KOPT-K1 (cell line): Measurements from ENCODE around the gene MAGT1.

Experiments used
- H3K27ac ChIP-seq: fragments of 200-600 bp; sonication (generic); 2 replicates; pipeline ENCODE4 v1.5.1; 2016; ENCODE audit warnings: antibody characterized with exemption, mild to moderate bottlenecking, low read depth, low read length; ENCODE audit not compliant: poor library complexity, severe bottlenecking
- H3K36me3 ChIP-seq: fragments of 200-600 bp; sonication (generic); 2 replicates; pipeline ENCODE4 v1.5.1; 2017; ENCODE audit warnings: antibody characterized with exemption, mild to moderate bottlenecking, low read length, moderate library complexity; ENCODE audit not compliant: insufficient read depth
- H3K9me3 ChIP-seq: fragments of 200-600 bp; sonication (generic); 2 replicates; pipeline ENCODE4 v1.5.1; 2017; ENCODE audit warnings: antibody characterized with exemption, low read length, mild to moderate bottlenecking; ENCODE audit not compliant: insufficient read depth, poor library complexity, severe bottlenecking

MAGT1 gene

DNA sequence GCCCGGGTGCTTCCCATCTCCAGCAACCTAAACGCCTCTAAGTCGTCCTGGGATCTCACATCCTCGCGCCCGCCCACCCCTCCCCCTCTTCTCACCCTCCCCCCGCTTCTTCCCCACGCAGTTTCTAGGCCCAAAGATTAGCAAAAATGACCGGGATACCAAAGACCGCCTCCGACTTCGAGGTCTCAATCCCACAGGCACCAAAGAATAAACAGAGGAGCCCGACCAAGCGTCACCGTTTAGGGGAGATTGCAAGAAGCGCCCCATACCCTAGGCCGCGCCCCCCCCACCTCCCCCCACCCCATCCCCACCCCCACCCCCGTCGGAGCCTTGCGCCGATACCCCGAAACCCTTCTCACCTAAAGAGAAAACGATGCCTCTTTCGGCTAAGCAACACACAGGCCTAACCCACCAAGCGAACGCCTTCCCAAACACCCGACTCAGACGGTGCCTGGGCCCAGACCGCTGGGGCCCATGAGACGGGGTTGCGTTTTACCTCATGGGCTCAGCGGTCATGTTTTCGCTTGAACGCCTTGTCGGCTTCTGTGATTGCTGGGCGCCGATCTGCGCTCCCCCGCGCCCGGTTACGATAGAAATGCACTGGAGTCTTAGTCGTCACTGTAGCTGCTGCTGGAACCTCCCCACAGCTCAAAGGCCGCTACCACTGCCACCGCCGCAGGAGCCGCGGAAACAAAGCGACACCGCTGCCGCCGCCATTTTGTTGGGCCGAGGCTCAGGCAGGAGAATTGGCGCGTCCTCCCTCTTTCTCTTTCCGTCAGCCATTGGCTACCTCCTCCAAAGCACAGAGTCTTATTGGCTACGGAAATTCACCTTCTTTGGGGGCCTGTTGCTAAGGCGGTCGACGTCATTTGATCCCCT lies 109.5 kb downstream of the MAGT1 start, which contains the start of gene ATRX:
TSS of gene ATRX (minus strand) at position 731 of the 879 bp plus-strand sequence. CDS start at position 516, 215 bp downstream.
- Histone ChIP-seq H3K9me3 (no peaks in the 10 kb centered on the region), H3K36me3 (no peaks in the 10 kb centered on the region), H3K27ac (peak within 1 kb of the TSS; percentile 92)

DNA sequence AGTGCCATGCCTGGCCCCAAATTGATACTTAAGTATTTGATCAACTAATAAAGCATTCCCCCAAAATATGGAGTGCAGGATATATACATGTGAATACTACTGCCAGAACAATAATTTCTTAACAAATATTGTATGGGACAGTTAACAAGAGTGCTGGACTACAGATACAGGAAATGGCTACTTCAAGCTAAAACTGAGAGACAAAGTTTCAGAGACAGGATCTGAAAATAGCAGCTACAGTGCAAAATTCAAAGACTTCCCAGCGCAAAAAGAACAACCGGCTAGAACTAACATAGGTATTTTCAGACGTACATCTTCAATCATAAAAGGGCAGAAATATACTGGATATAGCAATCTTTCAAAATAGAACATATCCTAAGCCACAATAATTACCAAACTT lies 115.5 kb downstream of the MAGT1 start:
- no peak overlapping the region for H3K27ac ChIP-seq
- H3K9me3 ChIP-seq = no peaks in the 10 kb centered on the region
- H3K36me3 ChIP-seq = no peaks in the 10 kb centered on the region

GRCh38 chrX:77776659-77777058 lies 118.6 kb downstream of the MAGT1 start:
- H3K36me3 ChIP-seq = no peaks in the 10 kb centered on the region
- H3K9me3 ChIP-seq = no peaks in the 10 kb centered on the region
- H3K27ac ChIP-seq = no peak overlapping the region
